HEK293T (cell line): Measurements from ENCODE around the gene RPS19BP1.

Source experiments
- CTCF ChIA-PET: fragments of 350-600 bp; formaldehyde crosslinking; extraction: SDS; loops from one replicate; lab custom pipeline; 2021; ENCODE audit warnings: antibody characterized with exemption, inconsistent platforms; lab: Yijun Ruan, JAX
- POLR2A ChIA-PET: fragments of 350-600 bp; formaldehyde crosslinking; extraction: SDS; loops from one replicate; lab custom pipeline; 2020; ENCODE audit warnings: antibody characterized with exemption, inconsistent platforms; lab: Yijun Ruan, JAX
- DNase-seq: peaks from one replicate; pipeline ENCODE4 v3.0.0; 2012; ENCODE audit warnings: mixed read lengths; ENCODE audit errors: extremely low spot score
- ARNT ChIP-seq: fragments of 450-650 bp; IDR thresholded peaks from 2 replicates; pipeline ENCODE4 v1.6.1; 2017; ENCODE audit warnings: mild to moderate bottlenecking
- BHLHE40 ChIP-seq: fragments of 450-650 bp; IDR thresholded peaks from 2 replicates; pipeline ENCODE4 v1.6.1; 2016; ENCODE audit warnings: mild to moderate bottlenecking, moderate library complexity, borderline replicate concordance
- CTBP1 ChIP-seq: fragments of 450-650 bp; IDR thresholded peaks from 2 replicates; pipeline ENCODE4 v1.6.1; 2016; ENCODE audit warnings: borderline replicate concordance
- ELF4 ChIP-seq: fragments of 450-650 bp; IDR thresholded peaks from 2 replicates; pipeline ENCODE4 v1.6.1; 2017; ENCODE audit warnings: antibody characterized with exemption
- FOXA1 ChIP-seq: fragments of 450-650 bp; IDR thresholded peaks from 2 replicates; pipeline ENCODE4 v1.6.1; 2016; ENCODE audit warnings: mild to moderate bottlenecking
- FOXK2 ChIP-seq: fragments of 450-650 bp; IDR thresholded peaks from 2 replicates; pipeline ENCODE4 v1.6.1; 2016; ENCODE audit warnings: mild to moderate bottlenecking
- FOXM1 ChIP-seq: fragments of 450-650 bp; IDR thresholded peaks from 2 replicates; pipeline ENCODE4 v1.6.1; 2017; ENCODE audit warnings: mild to moderate bottlenecking, borderline replicate concordance
- HDGF ChIP-seq: fragments of 450-650 bp; IDR thresholded peaks from 2 replicates; pipeline ENCODE4 v1.6.1; 2017; ENCODE audit warnings: antibody characterized with exemption, borderline replicate concordance
- L3MBTL2 ChIP-seq: fragments of 450-650 bp; conservative IDR thresholded peaks from 2 replicates; pipeline ENCODE4 v1.6.1; 2016; ENCODE audit warnings: mild to moderate bottlenecking
- LEF1 ChIP-seq: fragments of 450-650 bp; IDR thresholded peaks from 2 replicates; pipeline ENCODE4 v1.6.1; 2017; ENCODE audit warnings: mild to moderate bottlenecking, borderline replicate concordance
- NFRKB ChIP-seq: fragments of 450-650 bp; IDR thresholded peaks from 2 replicates; pipeline ENCODE4 v1.6.1; 2016; ENCODE audit warnings: mild to moderate bottlenecking, moderate library complexity
- PKNOX1 ChIP-seq: fragments of 450-650 bp; IDR thresholded peaks from 2 replicates; pipeline ENCODE4 v1.6.1; 2016
- SP1 ChIP-seq: fragments of 450-650 bp; IDR thresholded peaks from 2 replicates; pipeline ENCODE4 v1.6.1; 2017
- SUZ12 ChIP-seq: fragments of 450-650 bp; IDR thresholded peaks from 2 replicates; pipeline ENCODE4 v1.6.1; 2016; ENCODE audit warnings: mild to moderate bottlenecking
- TARDBP ChIP-seq: fragments of 450-650 bp; IDR thresholded peaks from 2 replicates; pipeline ENCODE4 v1.6.1; 2016
- ZNF384 ChIP-seq: fragments of 450-650 bp; IDR thresholded peaks from 2 replicates; pipeline ENCODE4 v1.6.1; 2016

Gene RPS19BP1

GRCh38 chr22:39576027-39576426 is 43.5 kb upstream of the RPS19BP1 start:
- POLR2A ChIA-PET: no interaction called here

GRCh38 chr22:39575552-39575825 is 42.9 kb upstream of the RPS19BP1 start:
- CTCF ChIA-PET: interaction anchor here (1.7 kb wide), 1 partner anchor 79 kb away, joined by 4 read pairs; no protein-coding TSS in a partner anchor
- POLR2A ChIA-PET: no interaction called here
- TF ChIP-seq LEF1 (no peak), FOXM1 (no peak), ARNT (no peak), NFRKB (no peak), PKNOX1 (no peak), SUZ12 (no peak)
- no peak for DNase-seq

More at GRCh38 chr22:39576027-39576426, 43.5 kb upstream of the RPS19BP1 start:
- no peak for TF ChIP-seq FOXA1
- TF ChIP-seq ARNT: no peak
- no peak for TF ChIP-seq NFRKB
- no peak for TF ChIP-seq L3MBTL2
- TF ChIP-seq ELF4: no peak
- TF ChIP-seq BHLHE40: no peak
- TF ChIP-seq TARDBP: no peak
- TF ChIP-seq LEF1: no peak
- TF ChIP-seq PKNOX1: no peak
- no peak for TF ChIP-seq CTBP1
- no peak for TF ChIP-seq SUZ12
- no peak for TF ChIP-seq ZNF384
- CTCF ChIA-PET: interaction anchor here (0.6 to 1.7 kb wide), 2 partner anchors 80 to 617 kb away, joined by 3 to 4 read pairs; no protein-coding TSS in a partner anchor
- DNase-seq: no peak

GRCh38 chr22:39574779-39575551 is 42.4 kb upstream of the RPS19BP1 start:
- CTCF ChIA-PET: interaction anchor here (0.7 to 1.7 kb wide), 2 partner anchors 15 to 78 kb away, joined by 3 to 4 read pairs; no protein-coding TSS in a partner anchor
- POLR2A ChIA-PET: interaction anchor here (0.9 kb wide), 1 partner anchor 19 kb away, joined by 3 read pairs; no protein-coding TSS in a partner anchor
- no peak for DNase-seq
- no peak for TF ChIP-seq ZNF384
- no peak for TF ChIP-seq BHLHE40
- no peak for TF ChIP-seq FOXM1
- no peak for TF ChIP-seq TARDBP
- TF ChIP-seq HDGF: no peak
- no peak for TF ChIP-seq CTBP1
- TF ChIP-seq LEF1: no peak
- no peak for TF ChIP-seq NFRKB
- TF ChIP-seq ARNT: no peak
- no peak for TF ChIP-seq SP1
- TF ChIP-seq ELF4: no peak
- no peak for TF ChIP-seq FOXA1
- no peak for TF ChIP-seq FOXK2
- no peak for TF ChIP-seq SUZ12
- TF ChIP-seq L3MBTL2: no peak
- no peak for TF ChIP-seq PKNOX1

- CTCF ChIA-PET: no interaction called here
- TF ChIP-seq ELF4: no peak
- TF ChIP-seq SP1: no peak
- no peak for TF ChIP-seq NFRKB
- TF ChIP-seq LEF1: no peak
- no peak for TF ChIP-seq FOXM1
- POLR2A ChIA-PET: no interaction called here
- no peak for DNase-seq
These were observed 39.0 kb upstream of the RPS19BP1 start for GRCh38 chr22:39571538-39571937.

GRCh38 chr22:39570665-39571064 is 38.1 kb upstream of the RPS19BP1 start, which contains the start of gene CACNA1I:
TSS of gene CACNA1I (plus strand) at chr22:39570753. CDS start at chr22:39570753, 0 bp downstream.
- no peak for DNase-seq
- ChIA-PET CTCF (no interaction called here), POLR2A (no interaction called here)
- TF ChIP-seq FOXM1 (no peak), BHLHE40 (no peak), L3MBTL2 (no peak), NFRKB (no peak), TARDBP (no peak), ZNF384 (no peak), CTBP1 (no peak), HDGF (no peak), ARNT (no peak), SUZ12 (no peak), FOXK2 (no peak), FOXA1 (no peak), LEF1 (no peak), SP1 (no peak), PKNOX1 (no peak), ELF4 (no peak)

GRCh38 chr22:39570226-39570625 is 37.7 kb upstream of the RPS19BP1 start:
- no peak for TF ChIP-seq ZNF384
- TF ChIP-seq FOXK2: no peak
- no peak for TF ChIP-seq ARNT
- no peak for TF ChIP-seq L3MBTL2
- no peak for TF ChIP-seq PKNOX1
- TF ChIP-seq LEF1: no peak
- no peak for TF ChIP-seq FOXM1
- ChIA-PET CTCF (no interaction called here), POLR2A (no interaction called here)
- DNase-seq: no peak
